K562 (cell line): Measurements from ENCODE around the gene CDC14A. TPM values are rescaled to one million over a fixed set of nuclear protein-coding genes. Genes with fewer than 3 reads are reported as not detected.

Source experiments
- ATAC-seq: fragments of 200-7000 bp; cut with Tn5 transposase; 3 replicates; pipeline ENCODE4 v1.9.1; 2020; ENCODE audit warnings: moderate library complexity
- BruUV-seq: library from RNA; stranded (reverse); fragments of 400-500 nt; replicated peaks from 2 replicates; lab custom pipeline; 2021; lab: Mats Ljungman, UMichigan
- CTCF ChIA-PET: fragments of 300-600 bp; formaldehyde crosslinking; extraction: SDS; loops from one replicate; lab custom pipeline; 2021; ENCODE audit warnings: low intra/inter-chr PET ratio; lab: Yijun Ruan, JAX
- POLR2A ChIA-PET: fragments of 300-600, 350-650 bp; sonication (Branson Sonifier 250); formaldehyde crosslinking; extraction: SDS; loops from one replicate; lab custom pipeline; 2021; ENCODE audit warnings: antibody characterized with exemption, inconsistent platforms; lab: Yijun Ruan, JAX
- DNase-seq, 4 experiments: peaks; one replicate each; pipeline versions ENCODE4 v3.0.0 to v3.0.0-alpha.2; 2011 to 2018; ENCODE audit warnings: low spot score in 3 of 4, mixed read lengths in 3 of 4; ENCODE audit errors: extremely low read depth in 1 of 4
- FAIRE-seq: peaks from 2 replicates; lab custom pipeline; 2011; peaks lifted over from hg19 to GRCh38; lab: Jason Lieb, UNC
- H2AFZ ChIP-seq: 2 replicates; pipeline ENCODE4 v1.6.0; 2011; ENCODE audit warnings: low read depth, low read length, control low read depth, inconsistent platforms
- H3K27ac ChIP-seq: fragments of 200-600 bp; 3 replicates; pipeline ENCODE4 v1.8.0; 2011; ENCODE audit warnings: low read depth, mild to moderate bottlenecking, control low read depth, inconsistent platforms, low read length, moderate library complexity, mixed read lengths; ENCODE audit errors: extremely low read depth
- H3K27me3 ChIP-seq, 2 experiments: fragments of 300-600 bp in 1 of 2; 2 replicates in 1 of 2; 3 replicates in 1 of 2; pipeline versions ENCODE4 v1.6.0 to v1.8.0; 2011; ENCODE audit warnings: inconsistent platforms in 2 of 2, low read length in 2 of 2, mild to moderate bottlenecking in 1 of 2, mixed read lengths in 1 of 2, moderate library complexity in 1 of 2; ENCODE audit not compliant: control insufficient read depth in 2 of 2, insufficient read depth in 2 of 2
- H3K36me3 ChIP-seq: fragments of 300-600 bp; 3 replicates; pipeline ENCODE4 v1.8.0; 2011; ENCODE audit warnings: mild to moderate bottlenecking, low read length, inconsistent platforms; ENCODE audit not compliant: control insufficient read depth, insufficient read depth
- H3K4me1 ChIP-seq, 2 experiments: fragments of 200-600 bp in 1 of 2; replicated peaks in 1 of 2; 2 replicates in 1 of 2; 3 replicates in 1 of 2; pipeline versions ENCODE4 v1.5.1 to v1.8.0; 2011; ENCODE audit warnings: inconsistent platforms in 2 of 2, low read length in 2 of 2, mild to moderate bottlenecking in 1 of 2, mixed read lengths in 1 of 2, moderate library complexity in 1 of 2; ENCODE audit not compliant: control insufficient read depth in 2 of 2, insufficient read depth in 2 of 2
- H3K4me2 ChIP-seq: 2 replicates; pipeline ENCODE4 v1.6.1; 2011; ENCODE audit warnings: low read length, control low read depth, inconsistent platforms, mixed read lengths; ENCODE audit not compliant: insufficient read depth
- H3K4me3 ChIP-seq: fragments of 200-600 bp; sonication (generic), shearing (Covaris generic); 2 replicates; pipeline ENCODE4 v1.5.1; 2016; ENCODE audit warnings: control low read depth, inconsistent platforms
- H3K79me2 ChIP-seq: fragments of 200-600 bp; 3 replicates; pipeline ENCODE4 v1.8.0; 2011; ENCODE audit warnings: low read length, inconsistent platforms; ENCODE audit not compliant: control insufficient read depth, insufficient read depth
- H3K9ac ChIP-seq, 2 experiments: 2 replicates each; pipeline versions ENCODE4 v1.6.0 to v1.6.1; 2011; ENCODE audit warnings: low read depth in 2 of 2, low read length in 2 of 2, control low read depth in 1 of 2, inconsistent platforms in 1 of 2, mild to moderate bottlenecking in 1 of 2, mixed read lengths in 1 of 2; ENCODE audit not compliant: insufficient read depth in 1 of 2
- H3K9me1 ChIP-seq: one replicate; pipeline ENCODE4 v1.6.0; 2011; ENCODE audit warnings: inconsistent platforms, mild to moderate bottlenecking, low read length, moderate library complexity; ENCODE audit not compliant: control insufficient read depth, insufficient read depth
- H3K9me3 ChIP-seq: replicated peaks from 2 replicates; pipeline ENCODE4 v1.5.1; 2011; ENCODE audit warnings: low read depth, low read length, inconsistent platforms; ENCODE audit not compliant: control insufficient read depth, insufficient read depth
- H4K20me1 ChIP-seq: replicated peaks from 2 replicates; pipeline ENCODE4 v1.6.1; 2011; ENCODE audit warnings: low read length, inconsistent platforms, mixed read lengths; ENCODE audit not compliant: control insufficient read depth, insufficient read depth
- POLR2AphosphoS5 ChIP-seq: IDR thresholded peaks from 2 replicates; pipeline ENCODE4 v1.6.1; 2011; ENCODE audit warnings: mild to moderate bottlenecking, low read depth, low read length, moderate library complexity; ENCODE audit not compliant: control insufficient read depth, insufficient read depth
- RAD51 ChIP-seq: fragments of 450-650 bp; IDR thresholded peaks from 2 replicates; pipeline ENCODE4 v1.7.1; 2016; ENCODE audit warnings: low read depth, mild to moderate bottlenecking, borderline replicate concordance
- SP1 ChIP-seq: sonication (generic); formaldehyde crosslinking; IDR thresholded peaks from 2 replicates; pipeline ENCODE4 v1.8.1; 2022; ENCODE audit warnings: mild to moderate bottlenecking, missing genetic modification reagents
- TRIM25 ChIP-seq: fragments of 450-650 bp; IDR thresholded peaks from 2 replicates; pipeline ENCODE4 v1.7.0; 2016; ENCODE audit warnings: borderline replicate concordance
- ZBTB1 ChIP-seq: sonication (generic); formaldehyde crosslinking; IDR thresholded peaks from 2 replicates; pipeline ENCODE4 v1.8.1; 2023; ENCODE audit warnings: missing genetic modification reagents, low read depth, mild to moderate bottlenecking, borderline replicate concordance
- in situ Hi-C: fragments of 300-500 bp; cut with MboI; formaldehyde crosslinking; loops from 4 replicates; pipeline ENCODE4 v1.15.0; 2018; ENCODE audit warnings: inconsistent platforms, mixed read lengths
- intact Hi-C: fragments of 100-400 bp; cut with micrococcal nuclease; formaldehyde crosslinking; loops from 2 replicates; pipeline ENCODE4 v1.14.2; 2022
- polyA plus RNA-seq, 8 experiments: library from polyadenylated mRNA; depleted of rRNA in 4 of 8; stranded (reverse) in 5 of 8; unstranded in 3 of 8; fragments of >200 nt; fragmentation: Nextera tagmentation in 2 of 8; fragmentation: Illumina TruSeq in 1 of 8; extraction: Ambion mirVana in 2 of 8; extraction: Trizol in 1 of 8; gene quantifications; 2 replicates each; pipeline versions ENCODE4 v1.2.1 to v1.2.3, GENCODE V29; 2011 to 2014; ENCODE audit warnings: inconsistent platforms in 1 of 8, missing spikeins in 1 of 8
- total RNA-seq, 7 experiments: library from RNA; depleted of rRNA in 6 of 7; stranded (reverse); fragments of >200 nt in 6 of 7; fragmentation: Illumina TruSeq in 2 of 7; extraction: Trizol in 2 of 7; gene quantifications; 2 replicates each; pipeline versions ENCODE4 v1.2.1 to v1.2.3, GENCODE V29; 2011 to 2021; ENCODE audit warnings: low replicate concordance in 1 of 7

CDC14A gene
- total and polyA plus RNA-seq, 9 of the 15 experiments (the other 6 are each of a cell fraction or from before 2014, with no cell fraction given) = 17.0 to 74.3 (median 33.4) TPM

GRCh38 chr1:100414693-100415497 is 62.6 kb downstream of the CDC14A start (continued):
- TF ChIP-seq TRIM25 = no peak
- no peak for TF ChIP-seq RAD51
- TF ChIP-seq SP1 = no peak
- no peak for TF ChIP-seq POLR2AphosphoS5
- TF ChIP-seq, all 486 proteins: peak for 0

DNA sequence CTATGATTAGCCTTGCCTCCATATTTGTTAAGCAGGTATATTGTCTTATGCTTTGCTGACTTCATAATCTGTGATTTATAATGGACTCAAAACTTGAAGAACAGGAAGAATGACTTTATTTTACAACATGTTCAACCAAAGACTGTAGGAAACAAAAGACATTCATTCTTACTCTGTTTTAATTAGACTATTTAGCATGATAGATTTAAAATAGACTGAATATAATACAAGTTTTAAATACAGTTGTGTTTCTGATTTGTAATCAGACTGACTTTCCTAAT is 63.1 kb downstream of the CDC14A start:
- H3K79me2 ChIP-seq = peaks cover 94% of the 10 kb centered on the region
- no peaks in the 10 kb centered on the region for H4K20me1 ChIP-seq
- H3K27ac ChIP-seq = no peak overlapping the region
- no peaks in the 10 kb centered on the region for H3K9me1 ChIP-seq
- FAIRE-seq (no peak), DNase-seq (no peak)
- no peak overlapping the region for H3K4me3 ChIP-seq
- POLR2A ChIA-PET = interaction anchor here (0.8 to 4.4 kb wide), 3 partner anchors 8 to 49 kb away, joined by 3 to 23 read pairs (median 4); no protein-coding TSS in a partner anchor
- no TSS peak for BruUV-seq
- no peaks in the 10 kb centered on the region; a peak in 1 of 5 replicates for H3K4me1 ChIP-seq
- H3K4me2 ChIP-seq = no peak overlapping the region
- TF ChIP-seq ZBTB1 (CRISPR knock-in tag) = no peak
- TF ChIP-seq, all 486 proteins: peak for 0
- no peaks in the 10 kb centered on the region for H3K27me3 ChIP-seq
- peaks cover 46% of the 10 kb centered on the region for H3K36me3 ChIP-seq
- no peak for ATAC-seq
- CTCF ChIA-PET = no interaction called here
- H2AFZ ChIP-seq = no peak overlapping the region
- H3K9me3 ChIP-seq = no peaks in the 10 kb centered on the region
- intact Hi-C loops = no loop called here
- in situ Hi-C loops = no loop called here
- H3K9ac ChIP-seq = no peak overlapping the region
